GM13977 (cell line): ENCODE measurements around the gene EAF1.

ENCODE experiments used
- DNase-seq: peaks from one replicate; pipeline ENCODE4 v3.0.0; 2012; ENCODE audit warnings: low spot score
- CTCF ChIP-seq: IDR thresholded peaks from 2 replicates; pipeline ENCODE4 v1.5.1; 2012; ENCODE audit warnings: mild to moderate bottlenecking, control low read depth; ENCODE audit not compliant: insufficient read depth; ENCODE audit errors: extremely low read depth, missing control alignments
- in situ Hi-C: fragments of 300-500 bp; cut with MboI; formaldehyde crosslinking; loops from one replicate; pipeline ENCODE4 v1.12.0; 2022; ENCODE audit warnings: low sequenced_read_pairs, low pct_unique_long_range_greater_than_20kb, mixed read lengths, inconsistent platforms; ENCODE audit not compliant: unreplicated experiment

The EAF1 gene

GRCh38 chr3:15490158-15490557, 62.8 kb downstream of the EAF1 start:
- TF ChIP-seq CTCF, result no peak
- no peak for DNase-seq
- in situ Hi-C loops, result no loop called here

GRCh38 chr3:15491143-15491542, 63.7 kb downstream of the EAF1 start:
- DNase-seq, result peak; percentile 50
- in situ Hi-C loops, result no loop called here
- TF ChIP-seq CTCF, result no peak
